G401.6 (cell line): ENCODE data around the gene MAST4.
A peak's percentile ranks its signal among the peaks of the same experiment; 100 is the strongest.
"Not testable (repeated sequence)": the region's sequence is repeated elsewhere in the genome, so short reads cannot be mapped to it uniquely, and the experiment has no call there.

Experiments
- FAIRE-seq: peaks from 2 replicates; lab custom pipeline; 2012; peaks lifted over from hg19 to GRCh38; lab: Jason Lieb, UNC

Gene MAST4

GRCh38 chr5:66814146-66814991 is 218.2 kb downstream of the MAST4 start:
- FAIRE-seq = no peak

GRCh38 chr5:66818304-66818934 is 222.2 kb downstream of the MAST4 start:
- FAIRE-seq = no peak

GRCh38 chr5:66818935-66819328 is 222.7 kb downstream of the MAST4 start:
- FAIRE-seq = no peak

- no peak for FAIRE-seq
Observed at GRCh38 chr5:66820630-66821207, 224.5 kb downstream of the MAST4 start.

GRCh38 chr5:66821688-66822429 is 225.7 kb downstream of the MAST4 start:
- FAIRE-seq = no peak

GRCh38 chr5:66822906-66823305 is 226.7 kb downstream of the MAST4 start:
- FAIRE-seq = not testable (repeated sequence)

- no peak for FAIRE-seq
Observed at GRCh38 chr5:66824476-66824875, 228.3 kb downstream of the MAST4 start.

- no peak for FAIRE-seq
Observed at GRCh38 chr5:66826263-66826662, 230.1 kb downstream of the MAST4 start.

- no peak for FAIRE-seq
Observed at GRCh38 chr5:66826696-66827095, 230.5 kb downstream of the MAST4 start.

GRCh38 chr5:66828046-66828547 is 231.9 kb downstream of the MAST4 start:
- no peak for FAIRE-seq

- FAIRE-seq = no peak
Observed at GRCh38 chr5:66828548-66829357, 232.6 kb downstream of the MAST4 start.

- FAIRE-seq = no peak
Observed at GRCh38 chr5:66829358-66829674, 233.1 kb downstream of the MAST4 start.

- FAIRE-seq = no peak
Observed at GRCh38 chr5:66829826-66830225, 233.6 kb downstream of the MAST4 start.

GRCh38 chr5:66830636-66831035 is 234.4 kb downstream of the MAST4 start:
- FAIRE-seq = peak; percentile 21

GRCh38 chr5:66839636-66840185 is 243.5 kb downstream of the MAST4 start:
- FAIRE-seq = no peak

- no peak for FAIRE-seq
Observed at GRCh38 chr5:66840511-66841013, 244.4 kb downstream of the MAST4 start.

GRCh38 chr5:66841264-66841663 is 245.1 kb downstream of the MAST4 start:
- no peak for FAIRE-seq

GRCh38 chr5:66842540-66842939 is 246.3 kb downstream of the MAST4 start:
- no peak for FAIRE-seq

GRCh38 chr5:66843065-66843464 is 246.9 kb downstream of the MAST4 start:
- FAIRE-seq = no peak

- FAIRE-seq = no peak
Observed at GRCh38 chr5:66848749-66849641, 252.8 kb downstream of the MAST4 start.
